Naive thymus-derived CD8-positive, alpha-beta T cell (primary cell): ENCODE data around the gene MACF1. TPM values are rescaled to one million over a fixed set of nuclear protein-coding genes. Genes with fewer than 3 reads are reported as not detected.
"Not testable (repeated sequence)": the region's sequence is repeated elsewhere in the genome, so short reads cannot be mapped to it uniquely, and the experiment has no call there.

Experiments used
- ATAC-seq, 2 donors: fragments of 150-1000 bp; cut with Tn5 transposase in 1 of 2; sonication (Bioruptor Pico), chemical (Tn5 transposase) in 1 of 2; 1 replicate in 1 of 2; 2 replicates in 1 of 2; pipeline ENCODE4 v1.10.0; 2021; ENCODE audit warnings: mild to moderate bottlenecking in 2 of 2, moderate library complexity in 2 of 2
- POLR2A ChIA-PET: fragments of 350-600 bp; sonication (Branson Sonifier 250); formaldehyde crosslinking; loops from one replicate; lab custom pipeline; 2021; ENCODE audit warnings: antibody characterized with exemption; lab: Charles Lee
- DNase-seq, 10 donors: peaks; one replicate each; pipeline versions ENCODE4 v3.0.0 to v3.0.0-alpha.2; 2020 to 2022
- H3K27ac Mint-ChIP-seq, 10 donors: one replicate each; pipeline ENCODE4 v1.8.0; 2020 to 2022; ENCODE audit warnings: mild to moderate bottlenecking in 10 of 10, mixed read lengths in 10 of 10, moderate library complexity in 4 of 10, inconsistent platforms in 1 of 10
- H3K27me3 Mint-ChIP-seq, 5 donors: one replicate each; pipeline ENCODE4 v1.8.0; 2021 to 2022; ENCODE audit warnings: mixed read lengths in 5 of 5
- H3K36me3 Mint-ChIP-seq, 3 donors: one replicate each; pipeline ENCODE4 v1.8.0; 2020 to 2022; ENCODE audit warnings: mixed read lengths in 3 of 3, mild to moderate bottlenecking in 2 of 3, inconsistent platforms in 1 of 3
- H3K4me1 Mint-ChIP-seq, 4 donors: one replicate each; pipeline ENCODE4 v1.8.0; 2021 to 2022; ENCODE audit warnings: mixed read lengths in 4 of 4
- H3K4me3 Mint-ChIP-seq, 10 donors: one replicate each; pipeline ENCODE4 v1.8.0; 2020 to 2022; ENCODE audit warnings: mild to moderate bottlenecking in 10 of 10, mixed read lengths in 10 of 10, moderate library complexity in 6 of 10, inconsistent platforms in 1 of 10
- H3K9me3 Mint-ChIP-seq, 9 donors: one replicate each; pipeline ENCODE4 v1.8.0; 2020 to 2022; ENCODE audit warnings: mixed read lengths in 9 of 9, mild to moderate bottlenecking in 3 of 9, inconsistent platforms in 1 of 9, moderate library complexity in 1 of 9
- polyA plus RNA-seq, 3 donors: library from polyadenylated mRNA; unstranded; fragments of 300-500 nt; fragmentation: Illumina TruSeq; gene quantifications; one replicate each; pipeline ENCODE4 v1.2.3, GENCODE V29; 2021
- total RNA-seq, 8 experiments: library from RNA in 2 of 8; stranded (reverse) in 2 of 8; gene quantifications; one replicate each; pipeline ENCODE4 v1.2.3 and lab custom pipeline; 2021 to 2026

Gene MACF1
- total RNA-seq (100 to 1,000 TPM; 215 to 222 TPM), polyA plus RNA-seq (10 to 100 TPM; 13.4 to 60.8 (median 14.7) TPM), total RNA-seq (lab: John Stamatoyannopoulos, UW) (732 to 1,422 (median 927) reads per million in 6 experiments)

- H3K4me1 Mint-ChIP-seq = peaks cover 41 to 67% (median 61%) of the 10 kb centered on the region in 4 donors
- peak; percentile 29 to 33 for ATAC-seq
- peak within 1 kb of the TSS; percentile 82 to 97 (median 92) for H3K4me3 Mint-ChIP-seq
- H3K27ac Mint-ChIP-seq = peak within 1 kb of the TSS; percentile 63 to 99 (median 92)
- peaks cover 0 to 3% (median 0%) of the 10 kb centered on the region in 3 donors for H3K36me3 Mint-ChIP-seq
- no peaks in the 10 kb centered on the region for H3K9me3 Mint-ChIP-seq
- DNase-seq = no peak
- no peaks in the 10 kb centered on the region for H3K27me3 Mint-ChIP-seq
- POLR2A ChIA-PET = interaction anchor here (0.7 to 3.8 kb wide), 7 partner anchors 7 to 37 kb away, joined by 3 to 42 read pairs (median 9); no protein-coding TSS in a partner anchor
These were observed at the start of gene MACF1 for GRCh38 chr1:39204441-39205081. Gene MACF1, plus strand, starts transcription at chr1:39204695. Its CDS starts 328 bp downstream, at chr1:39205023.

- peaks cover 0 to 1% (median 0%) of the 10 kb centered on the region in 3 donors for H3K36me3 Mint-ChIP-seq
- H3K4me3 Mint-ChIP-seq = no peak overlapping the region
- no peak for DNase-seq
- H3K27ac Mint-ChIP-seq = no peak overlapping the region
- POLR2A ChIA-PET = no interaction called here
- H3K9me3 Mint-ChIP-seq = no peaks in the 10 kb centered on the region
- ATAC-seq = no peak
- peaks cover 4 to 10% (median 4%) of the 10 kb centered on the region in 4 donors for H3K4me1 Mint-ChIP-seq
- peaks cover 0 to 5% (median 0%) of the 10 kb centered on the region in 5 donors for H3K27me3 Mint-ChIP-seq
These were observed 47.2 kb upstream of the MACF1 start for GRCh38 chr1:39157304-39157703.

- no peaks in the 10 kb centered on the region for H3K9me3 Mint-ChIP-seq
- ATAC-seq (no peak), DNase-seq (no peak)
- H3K27ac Mint-ChIP-seq = no peak overlapping the region
- POLR2A ChIA-PET = no interaction called here
- H3K4me1 Mint-ChIP-seq = peaks cover 4 to 10% (median 4%) of the 10 kb centered on the region in 4 donors
- no peak overlapping the region for H3K4me3 Mint-ChIP-seq
- peaks cover 0 to 5% (median 0%) of the 10 kb centered on the region in 5 donors for H3K27me3 Mint-ChIP-seq
- peaks cover 0 to 1% (median 0%) of the 10 kb centered on the region in 3 donors for H3K36me3 Mint-ChIP-seq
These were observed 46.0 kb upstream of the MACF1 start for GRCh38 chr1:39158327-39159086.

GRCh38 chr1:39159224-39160036, 45.1 kb upstream of the MACF1 start:
- Mint-ChIP-seq H3K4me1 (peaks cover 4 to 10% (median 4%) of the 10 kb centered on the region in 4 donors), H3K9me3 (no peaks in the 10 kb centered on the region), H3K27me3 (peaks cover 0 to 5% (median 0%) of the 10 kb centered on the region in 5 donors), H3K27ac (peak overlapping the region in 1 of 10 donors; percentile 37), H3K36me3 (peaks cover 0 to 1% (median 0%) of the 10 kb centered on the region in 3 donors), H3K4me3 (no peak overlapping the region)
- POLR2A ChIA-PET = no interaction called here
- no peak for DNase-seq
- no peak for ATAC-seq

GRCh38 chr1:39160703-39161102, 43.8 kb upstream of the MACF1 start:
- POLR2A ChIA-PET = no interaction called here
- H3K4me1 Mint-ChIP-seq = peaks cover 0 to 3% (median 0%) of the 10 kb centered on the region in 4 donors
- DNase-seq (no peak), ATAC-seq (no peak)
- peaks cover 0 to 1% (median 0%) of the 10 kb centered on the region in 3 donors for H3K36me3 Mint-ChIP-seq
- no peak overlapping the region for H3K27ac Mint-ChIP-seq
- H3K4me3 Mint-ChIP-seq = no peak overlapping the region
- no peaks in the 10 kb centered on the region for H3K9me3 Mint-ChIP-seq
- peaks cover 0 to 5% (median 0%) of the 10 kb centered on the region in 5 donors for H3K27me3 Mint-ChIP-seq

GRCh38 chr1:39161811-39162210, 42.7 kb upstream of the MACF1 start:
- H3K27ac Mint-ChIP-seq, H3K9me3 Mint-ChIP-seq, H3K27me3 Mint-ChIP-seq, H3K4me1 Mint-ChIP-seq, ATAC-seq, DNase-seq, POLR2A ChIA-PET, H3K36me3 Mint-ChIP-seq, H3K4me3 Mint-ChIP-seq: not testable (repeated sequence)

- ATAC-seq (no peak), DNase-seq (no peak)
- Mint-ChIP-seq H3K4me1 (peaks cover 0 to 3% (median 0%) of the 10 kb centered on the region in 4 donors), H3K4me3 (no peak overlapping the region), H3K36me3 (peaks cover 0 to 1% (median 0%) of the 10 kb centered on the region in 3 donors), H3K27me3 (peaks cover 0 to 5% (median 0%) of the 10 kb centered on the region in 5 donors), H3K27ac (no peak overlapping the region), H3K9me3 (no peaks in the 10 kb centered on the region)
- POLR2A ChIA-PET = no interaction called here
These were observed 41.0 kb upstream of the MACF1 start for GRCh38 chr1:39163469-39163868.

- no peak for DNase-seq
- Mint-ChIP-seq H3K36me3 (peaks cover 0 to under 1% (median 0%) of the 10 kb centered on the region in 3 donors), H3K9me3 (no peaks in the 10 kb centered on the region), H3K27me3 (peaks cover 0 to 8% (median 0%) of the 10 kb centered on the region in 5 donors), H3K27ac (no peak overlapping the region), H3K4me1 (peaks cover 0 to 3% (median 0%) of the 10 kb centered on the region in 4 donors), H3K4me3 (no peak overlapping the region)
- POLR2A ChIA-PET = no interaction called here
- no peak for ATAC-seq
These were observed 40.2 kb upstream of the MACF1 start for GRCh38 chr1:39164256-39164655.

GRCh38 chr1:39165049-39165448, 39.4 kb upstream of the MACF1 start:
- H3K4me3 Mint-ChIP-seq = no peak overlapping the region
- peaks cover 0 to 4% (median 0%) of the 10 kb centered on the region in 5 donors for H3K27me3 Mint-ChIP-seq
- POLR2A ChIA-PET = no interaction called here

GRCh38 chr1:39165488-39165887, 39.0 kb upstream of the MACF1 start:
- H3K36me3 Mint-ChIP-seq = no peaks in the 10 kb centered on the region
- ATAC-seq = no peak
- no peak for DNase-seq
- POLR2A ChIA-PET = no interaction called here
- H3K4me1 Mint-ChIP-seq = peaks cover 0 to 1% (median 0%) of the 10 kb centered on the region in 4 donors
- H3K27me3 Mint-ChIP-seq = peaks cover 0 to 4% (median 0%) of the 10 kb centered on the region in 5 donors
- H3K27ac Mint-ChIP-seq = no peak overlapping the region
- no peaks in the 10 kb centered on the region for H3K9me3 Mint-ChIP-seq
- no peak overlapping the region for H3K4me3 Mint-ChIP-seq

More at GRCh38 chr1:39165049-39165448, 39.4 kb upstream of the MACF1 start:
- Mint-ChIP-seq H3K27ac (no peak overlapping the region), H3K9me3 (no peaks in the 10 kb centered on the region), H3K36me3 (no peaks in the 10 kb centered on the region), H3K4me1 (peaks cover 0 to 1% (median 0%) of the 10 kb centered on the region in 4 donors)
- no peak for ATAC-seq
- no peak for DNase-seq

GRCh38 chr1:39167632-39168209, 36.8 kb upstream of the MACF1 start:
- peaks cover 0 to 1% (median 0%) of the 10 kb centered on the region in 4 donors for H3K4me1 Mint-ChIP-seq
- H3K27me3 Mint-ChIP-seq = peaks cover 0 to 3% (median 0%) of the 10 kb centered on the region in 5 donors
- H3K27ac Mint-ChIP-seq = peak overlapping the region in 1 of 10 donors; percentile 12
- DNase-seq (no peak), ATAC-seq (no peak)
- POLR2A ChIA-PET = interaction anchor here (0.7 kb wide), 1 partner anchor 28 kb away, joined by 3 read pairs; no protein-coding TSS in a partner anchor
- no peaks in the 10 kb centered on the region for H3K9me3 Mint-ChIP-seq
- H3K36me3 Mint-ChIP-seq = no peaks in the 10 kb centered on the region
- no peak overlapping the region for H3K4me3 Mint-ChIP-seq
